Mesenchymal stem cell (in vitro differentiated cells and primary cell): ENCODE results near the gene ACSL3.

ENCODE experiments used
- DNase-seq: peaks from one replicate; pipeline ENCODE4 v3.0.0-alpha.2; 2013
- H2AFZ ChIP-seq: one replicate; pipeline ENCODE4 v1.6.1; 2013; ENCODE audit warnings: low read depth, mild to moderate bottlenecking, control low read depth, inconsistent platforms, low read length, moderate library complexity
- H2AK5ac ChIP-seq: 2 replicates; pipeline ENCODE4 v1.6.1; 2013; ENCODE audit warnings: low read length, moderate library complexity, mild to moderate bottlenecking, inconsistent platforms; ENCODE audit not compliant: severe bottlenecking
- H2BK120ac ChIP-seq: one replicate; pipeline ENCODE4 v1.6.1; 2013; ENCODE audit warnings: low read depth, mild to moderate bottlenecking, inconsistent platforms, low read length, moderate library complexity
- H2BK12ac ChIP-seq, 2 experiments: one replicate each; pipeline ENCODE4 v1.6.1; 2013; ENCODE audit warnings: inconsistent platforms in 2 of 2, low read length in 2 of 2, mild to moderate bottlenecking in 2 of 2, moderate library complexity in 2 of 2, control low read depth in 1 of 2
- H2BK15ac ChIP-seq: one replicate; pipeline ENCODE4 v1.6.1; 2013; ENCODE audit warnings: mild to moderate bottlenecking, low read depth, inconsistent platforms; ENCODE audit not compliant: poor library complexity, severe bottlenecking
- H2BK5ac ChIP-seq: 2 replicates; pipeline ENCODE4 v1.6.1; 2013; ENCODE audit warnings: low read depth, mild to moderate bottlenecking, low read length, control low read depth, inconsistent platforms; ENCODE audit not compliant: poor library complexity, severe bottlenecking
- H3K14ac ChIP-seq, 2 experiments: one replicate each; pipeline ENCODE4 v1.6.1; 2013; ENCODE audit warnings: inconsistent platforms in 2 of 2, low read length in 2 of 2, control low read depth in 1 of 2, mild to moderate bottlenecking in 1 of 2, moderate library complexity in 1 of 2
- H3K18ac ChIP-seq, 2 experiments: one replicate each; pipeline ENCODE4 v1.6.1; 2013; ENCODE audit warnings: inconsistent platforms in 2 of 2, low read length in 2 of 2, control low read depth in 1 of 2, low read depth in 1 of 2, mild to moderate bottlenecking in 1 of 2
- H3K23ac ChIP-seq, 2 experiments: one replicate each; pipeline ENCODE4 v1.6.1; 2013; ENCODE audit warnings: inconsistent platforms in 2 of 2, low read length in 2 of 2, mild to moderate bottlenecking in 2 of 2, moderate library complexity in 2 of 2, control low read depth in 1 of 2
- H3K27ac ChIP-seq: 2 replicates; pipeline ENCODE4 v1.5.1; 2013; ENCODE audit warnings: mild to moderate bottlenecking, moderate library complexity, low read length, control low read depth, inconsistent platforms; ENCODE audit not compliant: poor library complexity, severe bottlenecking
- H3K27me3 ChIP-seq, 2 experiments: 2 replicates each; pipeline versions ENCODE4 v1.6.1 to v1.7.0; 2013; ENCODE audit warnings: low read length in 2 of 2, mild to moderate bottlenecking in 2 of 2, moderate library complexity in 2 of 2, control low read depth in 1 of 2, inconsistent platforms in 1 of 2; ENCODE audit not compliant: control insufficient read depth in 1 of 2, insufficient read depth in 1 of 2
- H3K36me3 ChIP-seq, 2 experiments: 2 replicates each; pipeline versions ENCODE4 v1.6.1 to v1.7.0; 2013; ENCODE audit warnings: low read length in 2 of 2, control low read depth in 1 of 2, inconsistent platforms in 1 of 2, low read depth in 1 of 2, mild to moderate bottlenecking in 1 of 2; ENCODE audit not compliant: insufficient read depth in 2 of 2, control insufficient read depth in 1 of 2
- H3K4ac ChIP-seq, 2 experiments: one replicate each; pipeline ENCODE4 v1.6.1; 2013; ENCODE audit warnings: inconsistent platforms in 2 of 2, low read length in 2 of 2, mild to moderate bottlenecking in 2 of 2, moderate library complexity in 2 of 2, control low read depth in 1 of 2, low read depth in 1 of 2
- H3K4me1 ChIP-seq: 2 replicates; pipeline ENCODE4 v1.6.1; 2013; ENCODE audit warnings: low read depth, low read length, control low read depth; ENCODE audit not compliant: control insufficient read depth, insufficient read depth
- H3K4me2 ChIP-seq: 2 replicates; pipeline ENCODE4 v1.6.1; 2013; ENCODE audit warnings: low read length, mild to moderate bottlenecking, inconsistent platforms; ENCODE audit not compliant: poor library complexity, severe bottlenecking
- H3K4me3 ChIP-seq, 2 experiments: 2 replicates each; pipeline versions ENCODE4 v1.5.1 to v1.7.0; 2013; ENCODE audit warnings: low read length in 2 of 2, mild to moderate bottlenecking in 2 of 2, control low read depth in 1 of 2, low read depth in 1 of 2; ENCODE audit not compliant: insufficient read depth in 1 of 2
- H3K79me1 ChIP-seq: replicated peaks from 2 replicates; pipeline ENCODE4 v1.6.1; 2013; ENCODE audit warnings: mild to moderate bottlenecking, control low read depth, low read length, inconsistent platforms; ENCODE audit not compliant: poor library complexity, severe bottlenecking
- H3K9ac ChIP-seq: 2 replicates; pipeline ENCODE4 v1.7.0; 2013; ENCODE audit warnings: mild to moderate bottlenecking, low read length, moderate library complexity
- H3K9me3 ChIP-seq: 2 replicates; pipeline ENCODE4 v1.7.0; 2013; ENCODE audit warnings: mild to moderate bottlenecking, low read length; ENCODE audit not compliant: control insufficient read depth
- H4K8ac ChIP-seq: one replicate; pipeline ENCODE4 v1.6.1; 2013; ENCODE audit warnings: inconsistent platforms, mild to moderate bottlenecking, low read length, moderate library complexity
- H4K91ac ChIP-seq: one replicate; pipeline ENCODE4 v1.6.1; 2013; ENCODE audit warnings: mild to moderate bottlenecking, low read length, inconsistent platforms
- WGBS: methylation state at CpG from one replicate; pipeline ENCODE4 v1.1.7; 2013; ENCODE audit warnings: mixed read lengths; 5-methylcytosine and 5-hydroxymethylcytosine counted together

The ACSL3 gene

GRCh38 chr2:222944971-222945740 lies 84.3 kb downstream of the ACSL3 start:
- H4K91ac ChIP-seq: no peak overlapping the region
- H3K4me2 ChIP-seq: no peak overlapping the region

GRCh38 chr2:222945887-222946286 lies 85.1 kb downstream of the ACSL3 start:
- no peak for DNase-seq
- H3K4me2 ChIP-seq: no peak overlapping the region
- no peak overlapping the region for H4K8ac ChIP-seq
- no peak overlapping the region for H3K18ac ChIP-seq
- no peak overlapping the region for H2BK12ac ChIP-seq
- no peak overlapping the region for H3K23ac ChIP-seq
- peaks cover 1% of the 10 kb centered on the region for H3K79me1 ChIP-seq
- peaks cover 0 to 10% of the 10 kb centered on the region in 2 experiments for H3K36me3 ChIP-seq
- H3K14ac ChIP-seq: no peak overlapping the region
- no peak overlapping the region for H2BK15ac ChIP-seq
- peaks cover 8% of the 10 kb centered on the region for H3K4me1 ChIP-seq
- no peak overlapping the region for H4K91ac ChIP-seq
- H2BK120ac ChIP-seq: no peak overlapping the region
- no peak overlapping the region for H2BK5ac ChIP-seq
- WGBS: 93% methylated on average over 7 of the region's 8 CpGs
- no peaks in the 10 kb centered on the region for H3K9me3 ChIP-seq
- H3K4me3 ChIP-seq: no peak overlapping the region
- H3K27ac ChIP-seq: peak overlapping the region; percentile 92
- H2AK5ac ChIP-seq: no peak overlapping the region
- no peak overlapping the region for H2AFZ ChIP-seq
- no peak overlapping the region for H3K4ac ChIP-seq
- H3K27me3 ChIP-seq: no peaks in the 10 kb centered on the region
- H3K9ac ChIP-seq: no peak overlapping the region

More at GRCh38 chr2:222944971-222945740, 84.3 kb downstream of the ACSL3 start:
- Histone ChIP-seq H3K9me3 (no peaks in the 10 kb centered on the region), H2BK15ac (no peak overlapping the region), H3K4me1 (peaks cover 6% of the 10 kb centered on the region), H2BK12ac (no peak overlapping the region), H3K36me3 (peaks cover 0 to 17% of the 10 kb centered on the region in 2 experiments), H2AK5ac (peak overlapping the region; percentile 59), H2AFZ (no peak overlapping the region), H3K14ac (no peak overlapping the region), H4K8ac (no peak overlapping the region), H3K9ac (peak overlapping the region; percentile 37), H2BK5ac (no peak overlapping the region), H3K4ac (no peak overlapping the region), H2BK120ac (no peak overlapping the region), H3K27ac (peak overlapping the region; percentile 92), H3K79me1 (peaks cover 3% of the 10 kb centered on the region), H3K18ac (no peak overlapping the region), H3K4me3 (no peak overlapping the region), H3K23ac (no peak overlapping the region), H3K27me3 (no peaks in the 10 kb centered on the region)
- WGBS: 83% methylated on average over 2 of the region's 5 CpGs
- no peak for DNase-seq

- Histone ChIP-seq H2BK15ac (no peak overlapping the region), H3K9ac (no peak overlapping the region), H2BK120ac (no peak overlapping the region), H2BK5ac (no peak overlapping the region), H3K23ac (no peak overlapping the region), H3K4ac (no peak overlapping the region), H3K36me3 (peaks cover 0 to 2% of the 10 kb centered on the region in 2 experiments), H3K27ac (peak overlapping the region; percentile 31), H3K4me2 (no peak overlapping the region), H4K91ac (no peak overlapping the region), H2AK5ac (peak overlapping the region; percentile 23), H3K4me3 (no peak overlapping the region), H3K14ac (no peak overlapping the region), H3K18ac (no peak overlapping the region), H4K8ac (no peak overlapping the region), H3K27me3 (no peaks in the 10 kb centered on the region), H2AFZ (no peak overlapping the region), H3K9me3 (no peaks in the 10 kb centered on the region), H3K4me1 (peaks cover 10% of the 10 kb centered on the region), H2BK12ac (no peak overlapping the region), H3K79me1 (no peaks in the 10 kb centered on the region)
- WGBS: 100% methylated on average over 4 of the region's 7 CpGs
- no peak for DNase-seq
Observed at GRCh38 chr2:222946700-222947287, 86.0 kb downstream of the ACSL3 start.

GRCh38 chr2:222949073-222949472 lies 88.2 kb downstream of the ACSL3 start:
- Histone ChIP-seq H2BK15ac (no peak overlapping the region), H3K27ac (no peak overlapping the region), H2BK120ac (no peak overlapping the region), H3K9me3 (no peaks in the 10 kb centered on the region), H2AFZ (no peak overlapping the region), H3K79me1 (no peaks in the 10 kb centered on the region), H3K36me3 (no peaks in the 10 kb centered on the region), H2AK5ac (peak overlapping the region; percentile 61), H3K14ac (no peak overlapping the region), H2BK12ac (no peak overlapping the region), H2BK5ac (no peak overlapping the region), H3K4ac (no peak overlapping the region), H3K9ac (no peak overlapping the region), H3K27me3 (no peaks in the 10 kb centered on the region), H3K23ac (no peak overlapping the region), H3K4me1 (peaks cover 10% of the 10 kb centered on the region), H3K4me2 (no peak overlapping the region), H4K8ac (no peak overlapping the region), H3K18ac (no peak overlapping the region), H3K4me3 (no peak overlapping the region), H4K91ac (no peak overlapping the region)
- DNase-seq: no peak
- 40% methylated on average over 1 of the region's 1 CpG for WGBS
